ENCODE measurements around the gene GRIA4. TPM values are rescaled to one million over a fixed set of nuclear protein-coding genes. Genes with fewer than 3 reads are reported as not detected.

Gene GRIA4
- total and polyA plus RNA-seq, 2 experiments from 2014 or later: 1.3 to 3.7 TPM

DNA sequence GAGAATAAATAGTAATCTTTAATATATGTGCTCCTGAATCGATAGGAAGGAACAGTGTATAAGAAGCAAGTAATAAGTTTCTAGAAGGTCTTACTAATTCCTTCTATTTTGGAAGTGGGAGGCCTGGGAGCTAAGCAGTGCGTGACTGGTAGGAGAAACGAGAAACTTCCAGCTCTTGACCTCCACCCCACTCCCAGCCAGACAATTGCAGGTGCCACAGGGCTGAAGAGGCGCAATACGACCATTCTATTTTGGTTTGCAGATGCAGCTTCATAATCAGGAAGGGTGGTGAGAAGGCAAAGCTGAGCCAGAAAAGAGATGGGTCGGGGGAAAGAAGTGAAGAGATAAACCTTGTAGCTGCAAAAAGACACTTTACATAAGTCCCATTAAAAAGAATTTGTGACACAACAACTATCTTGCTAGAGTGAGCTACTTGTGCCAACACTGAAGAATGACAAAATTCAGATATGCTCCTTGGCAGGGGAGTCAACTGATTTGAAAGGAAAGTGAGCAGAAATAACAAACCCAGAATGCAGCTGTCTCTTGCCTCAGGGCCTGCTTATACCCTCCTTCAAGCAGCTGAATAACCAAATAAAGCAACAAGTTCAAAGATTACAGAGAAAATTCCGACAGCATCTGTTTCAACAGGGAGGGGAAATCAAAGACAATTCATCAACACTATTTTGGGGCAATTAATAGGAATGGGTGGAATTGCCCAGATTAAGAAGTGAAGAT is 35.1 kb downstream of the GRIA4 start:
- no peaks in the 10 kb centered on the region for H3K79me2 ChIP-seq
- no peaks in the 10 kb centered on the region for H3K36me3 ChIP-seq (replicated peaks; ENCODE audit: insufficient read depth, low read depth)
- DNase-seq (ENCODE audit: low spot score): no peak
- H4K20me1 ChIP-seq (ENCODE audit: insufficient read depth, poor library complexity, severe bottlenecking): no peaks in the 10 kb centered on the region
- H3K4me1 ChIP-seq (ENCODE audit: insufficient read depth): no peaks in the 10 kb centered on the region
- WGBS (ENCODE audit: low lambda C conversion rate, missing lambda C conversion rate): 79% methylated on average over 7 of the region's 7 CpGs
- no peaks in the 10 kb centered on the region for H3K9me2 ChIP-seq (replicated peaks; ENCODE audit: insufficient read depth)
- H3K27ac ChIP-seq: no peak overlapping the region
- no peak overlapping the region for H3K4me3 ChIP-seq
- H2AFZ ChIP-seq: no peak overlapping the region
- TF ChIP-seq, protein P1, sequence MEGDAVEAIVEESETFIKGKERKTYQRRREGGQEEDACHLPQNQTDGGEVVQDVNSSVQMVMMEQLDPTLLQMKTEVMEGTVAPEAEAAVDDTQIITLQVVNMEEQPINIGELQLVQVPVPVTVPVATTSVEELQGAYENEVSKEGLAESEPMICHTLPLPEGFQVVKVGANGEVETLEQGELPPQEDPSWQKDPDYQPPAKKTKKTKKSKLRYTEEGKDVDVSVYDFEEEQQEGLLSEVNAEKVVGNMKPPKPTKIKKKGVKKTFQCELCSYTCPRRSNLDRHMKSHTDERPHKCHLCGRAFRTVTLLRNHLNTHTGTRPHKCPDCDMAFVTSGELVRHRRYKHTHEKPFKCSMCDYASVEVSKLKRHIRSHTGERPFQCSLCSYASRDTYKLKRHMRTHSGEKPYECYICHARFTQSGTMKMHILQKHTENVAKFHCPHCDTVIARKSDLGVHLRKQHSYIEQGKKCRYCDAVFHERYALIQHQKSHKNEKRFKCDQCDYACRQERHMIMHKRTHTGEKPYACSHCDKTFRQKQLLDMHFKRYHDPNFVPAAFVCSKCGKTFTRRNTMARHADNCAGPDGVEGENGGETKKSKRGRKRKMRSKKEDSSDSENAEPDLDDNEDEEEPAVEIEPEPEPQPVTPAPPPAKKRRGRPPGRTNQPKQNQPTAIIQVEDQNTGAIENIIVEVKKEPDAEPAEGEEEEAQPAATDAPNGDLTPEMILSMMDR (IDR thresholded peaks at IDR 0.05; ENCODE audit: poor library complexity): no peak
- no peak for TF ChIP-seq EZH2phosphoT487 (IDR thresholded peaks at IDR 0.05; ENCODE audit: low read depth, severe bottlenecking, unreplicated experiment)
- no peak for TF ChIP-seq EZH2 (IDR thresholded peaks at IDR 0.05; ENCODE audit: borderline replicate concordance)
- no peaks in the 10 kb centered on the region for H3K9me3 ChIP-seq (ENCODE audit: low read depth)
- H3K4me2 ChIP-seq: no peak overlapping the region
- no peaks in the 10 kb centered on the region for H3K27me3 ChIP-seq

DNA sequence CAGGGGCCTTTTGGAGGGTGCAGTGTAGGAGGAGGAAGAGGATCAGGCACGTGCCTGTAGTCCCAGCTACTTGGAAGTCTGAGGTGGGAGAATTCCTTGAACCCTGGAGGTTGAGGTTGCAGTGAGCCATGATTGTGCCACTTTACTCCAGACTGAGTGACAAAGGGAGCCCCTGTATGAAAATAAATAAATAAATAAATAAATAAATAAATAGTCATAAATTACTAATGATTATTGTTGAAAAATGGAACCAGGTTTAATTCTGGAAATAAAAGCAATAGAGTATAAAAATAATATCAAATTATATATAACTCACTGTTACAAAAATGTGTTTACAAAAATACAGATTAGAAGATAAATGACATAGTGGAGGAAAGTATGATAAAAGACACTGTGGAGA is 37.9 kb downstream of the GRIA4 start:
- Histone ChIP-seq H4K20me1 (ENCODE audit: insufficient read depth, poor library complexity, severe bottlenecking) (no peaks in the 10 kb centered on the region), H3K27ac (no peak overlapping the region), H3K4me3 (no peak overlapping the region), H3K36me3 (replicated peaks; ENCODE audit: insufficient read depth, low read depth) (no peaks in the 10 kb centered on the region), H3K79me2 (no peaks in the 10 kb centered on the region), H3K4me2 (no peak overlapping the region), H3K9me3 (ENCODE audit: low read depth) (no peaks in the 10 kb centered on the region), H3K9me2 (replicated peaks; ENCODE audit: insufficient read depth) (no peaks in the 10 kb centered on the region), H3K4me1 (ENCODE audit: insufficient read depth) (no peaks in the 10 kb centered on the region), H2AFZ (no peak overlapping the region), H3K27me3 (no peaks in the 10 kb centered on the region)
- TF ChIP-seq EZH2phosphoT487 (IDR thresholded peaks at IDR 0.05; ENCODE audit: low read depth, severe bottlenecking, unreplicated experiment): no peak
- TF ChIP-seq, protein P1 (IDR thresholded peaks at IDR 0.05; ENCODE audit: poor library complexity): no peak
- TF ChIP-seq EZH2 (IDR thresholded peaks at IDR 0.05; ENCODE audit: borderline replicate concordance): no peak
- WGBS (ENCODE audit: low lambda C conversion rate, missing lambda C conversion rate): 90% methylated on average over 1 of the region's 1 CpG
- DNase-seq (ENCODE audit: low spot score): no peak

DNA sequence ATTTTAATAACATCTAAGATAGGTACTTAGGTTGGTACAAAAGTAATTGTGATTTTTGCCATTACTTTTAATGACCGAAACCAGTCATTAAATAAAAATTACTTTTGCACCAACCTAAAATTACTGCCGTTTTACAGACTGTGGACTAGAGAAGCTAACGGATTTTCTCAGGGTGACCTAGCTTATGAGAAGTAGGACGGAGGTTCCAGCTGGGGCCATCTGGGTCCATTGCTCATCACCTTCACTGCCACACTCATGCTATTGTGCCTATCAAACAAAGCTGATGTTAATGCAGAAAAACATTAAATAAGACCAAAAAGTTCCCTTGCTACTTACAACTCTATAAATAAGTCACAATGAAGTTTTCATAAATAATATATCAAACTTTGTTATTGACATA is 38.9 kb downstream of the GRIA4 start:
- WGBS (ENCODE audit: low lambda C conversion rate, missing lambda C conversion rate): 73% methylated on average over 4 of the region's 4 CpGs
- H4K20me1 ChIP-seq (ENCODE audit: insufficient read depth, poor library complexity, severe bottlenecking): no peaks in the 10 kb centered on the region
- H3K9me3 ChIP-seq (ENCODE audit: low read depth): no peaks in the 10 kb centered on the region
- no peak overlapping the region for H3K27ac ChIP-seq
- no peaks in the 10 kb centered on the region for H3K36me3 ChIP-seq (replicated peaks; ENCODE audit: insufficient read depth, low read depth)
- H3K79me2 ChIP-seq: no peaks in the 10 kb centered on the region
- H3K27me3 ChIP-seq: no peaks in the 10 kb centered on the region
- H3K4me1 ChIP-seq (ENCODE audit: insufficient read depth): no peaks in the 10 kb centered on the region
- no peak overlapping the region for H3K4me3 ChIP-seq
- no peak overlapping the region for H3K4me2 ChIP-seq
- no peak overlapping the region for H2AFZ ChIP-seq
- no peak for DNase-seq (ENCODE audit: low spot score)
- H3K9me2 ChIP-seq (replicated peaks; ENCODE audit: insufficient read depth): no peaks in the 10 kb centered on the region
- no peak for TF ChIP-seq EZH2 (IDR thresholded peaks at IDR 0.05; ENCODE audit: borderline replicate concordance)
- TF ChIP-seq EZH2phosphoT487 (IDR thresholded peaks at IDR 0.05; ENCODE audit: low read depth, severe bottlenecking, unreplicated experiment): no peak
- TF ChIP-seq, protein P1 (IDR thresholded peaks at IDR 0.05; ENCODE audit: poor library complexity): no peak
